T-cell (primary cell): Measurements from ENCODE around the gene TAS2R4. TPM values are rescaled to one million over a fixed set of nuclear protein-coding genes. Genes with fewer than 3 reads are reported as not detected.

ENCODE experiments used
- ATAC-seq, 4 experiments: fragments of 200-7000 bp in 3 of 4; fragments of 150-1000 bp in 1 of 4; cut with Tn5 transposase; replicated peaks in 1 of 4; 1 replicate in 3 of 4; 2 replicates in 1 of 4; pipeline ENCODE4 v1.10.0; 2021; ENCODE audit warnings: moderate library complexity in 3 of 4, mild to moderate bottlenecking in 2 of 4, moderate number of reproducible peaks in 1 of 4
- CTCF ChIA-PET, 2 donors: fragments of 300-600 bp; sonication (Branson Sonifier 250); formaldehyde crosslinking; loops; one replicate each; lab custom pipeline; 2022; ENCODE audit warnings: antibody characterized with exemption in 2 of 2; lab: Charles Lee
- POLR2A ChIA-PET, 2 donors: fragments of 300-600 bp; sonication (Branson Sonifier 250); formaldehyde crosslinking; loops; one replicate each; lab custom pipeline; 2022; ENCODE audit warnings: antibody characterized with exemption in 2 of 2; lab: Charles Lee
- DNase-seq, 35 experiments: peaks; one replicate each; pipeline versions ENCODE4 v3.0.0 to v3.0.0-alpha.2; 2013 to 2023
- H3K27ac ChIP-seq: one replicate; pipeline ENCODE4 v1.5.1; 2013; ENCODE audit warnings: low read length
- H3K27me3 ChIP-seq, 2 experiments: replicated peaks in 1 of 2; 1 replicate in 1 of 2; 2 replicates in 1 of 2; pipeline versions ENCODE4 v1.6.1 to v1.7.0; 2013; ENCODE audit warnings: low read length in 1 of 2, mixed read lengths in 1 of 2; ENCODE audit not compliant: control insufficient read depth in 2 of 2, insufficient read depth in 2 of 2; ENCODE audit errors: extremely low read depth in 1 of 2
- H3K36me3 ChIP-seq, 2 donors: 1 replicate in 1 of 2; 2 replicates in 1 of 2; pipeline versions ENCODE4 v1.6.1 to v1.7.0; 2013; ENCODE audit warnings: low read length in 1 of 2; ENCODE audit not compliant: control insufficient read depth in 2 of 2, insufficient read depth in 1 of 2; ENCODE audit errors: extremely low read depth in 1 of 2
- H3K4me1 ChIP-seq, 2 experiments: 1 replicate in 1 of 2; 2 replicates in 1 of 2; pipeline versions ENCODE4 v1.6.1 to v1.7.0; 2013; ENCODE audit warnings: low read length in 2 of 2, mixed read lengths in 1 of 2; ENCODE audit not compliant: insufficient read depth in 2 of 2, control insufficient read depth in 1 of 2; ENCODE audit errors: extremely low read depth in 1 of 2
- H3K4me3 ChIP-seq, 2 donors: 1 replicate in 1 of 2; 2 replicates in 1 of 2; pipeline versions ENCODE4 v1.5.1 to v1.7.0; 2013; ENCODE audit warnings: mild to moderate bottlenecking in 2 of 2, low read length in 1 of 2, moderate library complexity in 1 of 2; ENCODE audit not compliant: control insufficient read depth in 1 of 2; ENCODE audit errors: extremely low read depth in 1 of 2
- H3K9me3 ChIP-seq: 2 replicates; pipeline ENCODE4 v1.7.0; 2013
- H3K27ac Mint-ChIP-seq, 2 donors: one replicate each; pipeline ENCODE4 v1.8.0; 2020 to 2021; ENCODE audit warnings: mild to moderate bottlenecking in 2 of 2, mixed read lengths in 2 of 2
- H3K27me3 Mint-ChIP-seq, 2 donors: one replicate each; pipeline ENCODE4 v1.8.0; 2021 to 2022; ENCODE audit warnings: mixed read lengths in 2 of 2
- H3K36me3 Mint-ChIP-seq: one replicate; pipeline ENCODE4 v1.8.0; 2021; ENCODE audit warnings: mixed read lengths
- H3K4me1 Mint-ChIP-seq, 3 donors: one replicate each; pipeline ENCODE4 v1.8.0; 2020 to 2022; ENCODE audit warnings: mixed read lengths in 3 of 3, mild to moderate bottlenecking in 1 of 3
- H3K4me3 Mint-ChIP-seq, 3 donors: one replicate each; pipeline ENCODE4 v1.8.0; 2020 to 2022; ENCODE audit warnings: mild to moderate bottlenecking in 3 of 3, mixed read lengths in 3 of 3, moderate library complexity in 3 of 3
- H3K9me3 Mint-ChIP-seq, 3 donors: one replicate each; pipeline ENCODE4 v1.8.0; 2020 to 2022; ENCODE audit warnings: mixed read lengths in 3 of 3
- WGBS: methylation state at CpG from one replicate; pipeline ENCODE4 v1.1.5; 2013; ENCODE audit warnings: missing lambda C conversion rate; ENCODE audit not compliant: insufficient coverage; 5-methylcytosine and 5-hydroxymethylcytosine counted together
- total RNA-seq, 35 experiments: library from RNA in 6 of 35; stranded (reverse) in 6 of 35; fragments of 120-200 nt in 1 of 35; gene quantifications; one replicate each; pipeline versions ENCODE4 v1.2.1 to v1.2.4 and lab custom pipeline; 2013 to 2026

Gene TAS2R4, protein sequence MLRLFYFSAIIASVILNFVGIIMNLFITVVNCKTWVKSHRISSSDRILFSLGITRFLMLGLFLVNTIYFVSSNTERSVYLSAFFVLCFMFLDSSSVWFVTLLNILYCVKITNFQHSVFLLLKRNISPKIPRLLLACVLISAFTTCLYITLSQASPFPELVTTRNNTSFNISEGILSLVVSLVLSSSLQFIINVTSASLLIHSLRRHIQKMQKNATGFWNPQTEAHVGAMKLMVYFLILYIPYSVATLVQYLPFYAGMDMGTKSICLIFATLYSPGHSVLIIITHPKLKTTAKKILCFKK
- 1 to 10 TPM in 4 of 5 donors, under 1 TPM in 1; 0.86 to 2.6 (median 2.1) TPM for total RNA-seq
- total RNA-seq (2013): 2.1 TPM
- 0.11 to 8.7 (median 1.5) reads per million in 29 experiments for total RNA-seq (lab: John Stamatoyannopoulos, UW)

GRCh38 chr7:141776374-141776773 lies at the start of gene TAS2R4:
TAS2R4 (plus strand) TSS chr7:141776674; CDS start chr7:141778489, 1,815 bp downstream.
- WGBS: no CpG with 5 or more reads among the region's 1 CpG
- no peak within 1 kb of the TSS for H3K27ac Mint-ChIP-seq
- CTCF ChIA-PET: interaction anchor here in 1 of 2 donors (0.6 to 1.5 kb wide), 3 partner anchors 10 to 121 kb away, joined by 3 to 6 read pairs (median 3); no protein-coding TSS in a partner anchor

DNA sequence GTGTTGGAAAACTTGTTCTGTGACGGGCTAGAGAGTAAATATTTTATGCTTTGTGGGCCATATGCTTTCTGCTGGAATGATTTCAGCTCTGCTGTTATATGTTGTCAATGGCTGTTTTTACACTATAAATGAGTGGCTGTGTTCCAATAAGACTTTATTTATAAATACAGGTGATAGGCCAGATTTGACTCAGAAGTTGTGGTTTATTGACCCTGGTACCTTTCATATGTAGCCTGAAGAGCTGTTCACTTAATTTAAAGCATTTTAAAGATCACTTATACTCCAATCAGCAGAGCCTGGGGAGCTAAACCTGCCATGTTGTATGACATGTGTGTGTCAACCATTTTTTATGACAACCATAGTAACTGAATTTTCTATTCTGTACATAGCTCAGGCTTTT lies 47.5 kb upstream of the TAS2R4 start:
- DNase-seq (no peak), ATAC-seq (no peak)
- no peak overlapping the region for H3K27ac Mint-ChIP-seq
- Histone ChIP-seq H3K4me3 (no peak overlapping the region), H3K4me1 (no peaks in the 10 kb centered on the region), H3K9me3 (no peaks in the 10 kb centered on the region), H3K27me3 (no peaks in the 10 kb centered on the region), H3K27ac (no peak overlapping the region), H3K36me3 (no peaks in the 10 kb centered on the region)
- no peak overlapping the region for H3K4me3 Mint-ChIP-seq
- peaks cover 10% of the 10 kb centered on the region for H3K36me3 Mint-ChIP-seq
- POLR2A ChIA-PET: interaction anchor here in 1 of 2 donors (0.6 kb wide), 1 partner anchor 1327 kb away, joined by 3 read pairs; no protein-coding TSS in a partner anchor
- no peaks in the 10 kb centered on the region for H3K9me3 Mint-ChIP-seq
- H3K4me1 Mint-ChIP-seq: no peaks in the 10 kb centered on the region
- no CpG with 5 or more reads among the region's 1 CpG for WGBS
- no peaks in the 10 kb centered on the region for H3K27me3 Mint-ChIP-seq
- CTCF ChIA-PET: no interaction called here

More at GRCh38 chr7:141776374-141776773, at the start of gene TAS2R4:
- no peaks in the 10 kb centered on the region for H3K27me3 ChIP-seq
- peaks cover 0 to 9% of the 10 kb centered on the region in 2 donors for H3K36me3 ChIP-seq
- Mint-ChIP-seq H3K4me3 (no peak within 1 kb of the TSS), H3K27me3 (no peaks in the 10 kb centered on the region), H3K36me3 (peaks cover 61% of the 10 kb centered on the region), H3K4me1 (peaks cover 4 to 11% (median 6%) of the 10 kb centered on the region in 3 donors), H3K9me3 (peaks cover 0 to 6% (median 0%) of the 10 kb centered on the region in 3 donors)
- no peak within 1 kb of the TSS for H3K4me3 ChIP-seq
- H3K27ac ChIP-seq: no peak within 1 kb of the TSS
- POLR2A ChIA-PET: no interaction called here
- H3K9me3 ChIP-seq: no peaks in the 10 kb centered on the region
- no peak for DNase-seq
- no peaks in the 10 kb centered on the region for H3K4me1 ChIP-seq
- no peak for ATAC-seq

DNA sequence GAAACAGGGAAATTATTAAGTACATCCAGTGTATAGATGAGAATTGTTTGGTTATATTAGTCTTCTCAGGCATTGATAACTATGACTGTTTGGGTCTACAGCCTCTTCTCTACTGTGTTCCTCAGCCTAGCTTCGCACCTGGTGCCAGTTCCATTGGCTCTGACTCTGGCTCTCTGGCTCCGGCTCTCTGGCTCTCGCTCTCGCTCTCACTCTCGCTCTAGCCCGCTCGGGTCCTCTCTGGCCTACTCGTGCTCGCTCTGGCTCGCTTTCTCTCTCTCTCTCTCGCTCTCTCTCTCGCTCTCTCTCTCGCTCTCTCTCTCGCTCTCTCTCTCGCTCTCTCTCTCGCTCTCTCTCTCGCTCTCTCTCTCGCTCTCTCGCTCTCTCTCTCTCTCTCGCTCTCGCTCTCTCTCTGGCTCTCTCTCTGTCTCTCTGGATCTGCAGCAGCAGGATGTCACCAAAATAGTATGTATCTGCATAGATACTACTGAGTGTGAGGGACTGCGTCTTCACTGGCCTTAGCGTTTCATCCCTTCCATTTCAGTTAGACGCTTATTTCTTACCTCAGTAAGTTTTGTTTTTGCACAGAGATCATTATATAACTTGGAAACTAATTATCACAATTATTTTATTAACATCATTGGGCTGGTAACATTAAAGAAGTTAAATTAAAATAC lies 44.9 kb upstream of the TAS2R4 start:
- no peaks in the 10 kb centered on the region for H3K9me3 ChIP-seq
- Mint-ChIP-seq H3K4me3 (no peak overlapping the region), H3K27ac (no peak overlapping the region), H3K4me1 (peaks cover 2 to 5% (median 5%) of the 10 kb centered on the region in 3 donors), H3K36me3 (no peaks in the 10 kb centered on the region), H3K9me3 (no peaks in the 10 kb centered on the region), H3K27me3 (no peaks in the 10 kb centered on the region)
- H3K27ac ChIP-seq: no peak overlapping the region
- H3K4me1 ChIP-seq: no peaks in the 10 kb centered on the region
- ATAC-seq (no peak), DNase-seq (no peak)
- no peak overlapping the region for H3K4me3 ChIP-seq
- 97% methylated on average over 9 of the region's 24 CpGs for WGBS
- CTCF ChIA-PET: interaction anchor here in 1 of 2 donors (0.6 kb wide), 1 partner anchor 83 kb away, joined by 6 read pairs; no protein-coding TSS in a partner anchor
- H3K27me3 ChIP-seq: no peaks in the 10 kb centered on the region
- no peaks in the 10 kb centered on the region for H3K36me3 ChIP-seq
- POLR2A ChIA-PET: interaction anchor here in 1 of 2 donors (1.1 kb wide), 1 partner anchor 41 kb away, joined by 4 read pairs; no protein-coding TSS in a partner anchor

DNA sequence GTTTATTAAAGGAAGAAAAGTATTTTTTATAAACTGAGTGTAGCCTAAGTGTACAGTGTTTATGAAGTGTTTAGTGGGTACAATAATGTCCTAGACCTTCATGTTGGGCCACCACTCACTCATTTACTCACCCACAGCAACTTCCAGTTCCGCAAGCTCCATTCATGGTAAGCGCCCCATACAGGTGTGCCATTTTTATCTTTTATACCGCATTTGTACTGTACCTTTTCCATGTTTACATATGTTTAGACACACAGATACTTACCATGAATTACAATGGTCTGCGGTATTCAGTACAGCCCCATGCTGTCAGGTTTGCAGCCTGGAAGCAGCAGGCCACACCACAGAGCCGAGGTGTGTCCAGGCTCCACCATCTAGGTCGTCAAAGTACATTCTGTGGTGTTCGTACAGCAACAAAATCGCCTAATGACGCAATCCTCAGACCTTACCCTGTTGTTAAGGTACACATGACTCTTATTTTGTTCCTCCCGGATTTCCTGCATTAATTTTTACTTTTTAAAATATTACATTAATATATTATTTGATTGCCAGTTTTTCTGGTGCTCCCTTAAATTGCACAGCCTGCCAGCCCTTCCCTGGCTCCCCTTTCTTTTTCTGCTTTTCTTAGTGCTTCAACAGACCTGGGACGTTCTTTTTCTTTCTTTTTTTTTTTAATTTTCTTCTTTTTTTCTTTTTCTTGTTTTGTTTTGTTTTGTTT lies 39.2 kb upstream of the TAS2R4 start:
- Mint-ChIP-seq H3K4me1 (peaks cover 46 to 51% (median 48%) of the 10 kb centered on the region in 3 donors), H3K4me3 (peak overlapping the region; percentile 96 to 98 (median 97)), H3K27me3 (no peaks in the 10 kb centered on the region), H3K9me3 (no peaks in the 10 kb centered on the region), H3K27ac (peak overlapping the region; percentile 95 to 97), H3K36me3 (peaks cover 23% of the 10 kb centered on the region)
- CTCF ChIA-PET: interaction anchor here (0.5 to 3.9 kb wide), 29 partner anchors 11 to 1360 kb away, joined by 3 to 39 read pairs (median 4); partner anchors contain the start of genes DENND11 (in 2 of the 2) and WEE2 (in 1 of the 2)
- POLR2A ChIA-PET: interaction anchor here (0.6 to 1.9 kb wide), 8 partner anchors 28 to 722 kb away, joined by 3 to 8 read pairs (median 4); partner anchors contain the start of genes DENND11 (in 1 of the 2) and MRPS33 (in 1 of the 2)
- Histone ChIP-seq H3K36me3 (peaks cover 0 to 25% of the 10 kb centered on the region in 2 donors), H3K9me3 (no peaks in the 10 kb centered on the region), H3K4me3 (peak overlapping the region; percentile 65 to 96), H3K27ac (peak overlapping the region; percentile 87), H3K27me3 (no peaks in the 10 kb centered on the region), H3K4me1 (peaks cover 14 to 18% of the 10 kb centered on the region in 2 experiments)
- ATAC-seq: peak in 1 of 4 experiments; percentile 4
- peak; percentile 4 to 76 (median 27) for DNase-seq
- 40% methylated on average over 4 of the region's 11 CpGs for WGBS

DNA sequence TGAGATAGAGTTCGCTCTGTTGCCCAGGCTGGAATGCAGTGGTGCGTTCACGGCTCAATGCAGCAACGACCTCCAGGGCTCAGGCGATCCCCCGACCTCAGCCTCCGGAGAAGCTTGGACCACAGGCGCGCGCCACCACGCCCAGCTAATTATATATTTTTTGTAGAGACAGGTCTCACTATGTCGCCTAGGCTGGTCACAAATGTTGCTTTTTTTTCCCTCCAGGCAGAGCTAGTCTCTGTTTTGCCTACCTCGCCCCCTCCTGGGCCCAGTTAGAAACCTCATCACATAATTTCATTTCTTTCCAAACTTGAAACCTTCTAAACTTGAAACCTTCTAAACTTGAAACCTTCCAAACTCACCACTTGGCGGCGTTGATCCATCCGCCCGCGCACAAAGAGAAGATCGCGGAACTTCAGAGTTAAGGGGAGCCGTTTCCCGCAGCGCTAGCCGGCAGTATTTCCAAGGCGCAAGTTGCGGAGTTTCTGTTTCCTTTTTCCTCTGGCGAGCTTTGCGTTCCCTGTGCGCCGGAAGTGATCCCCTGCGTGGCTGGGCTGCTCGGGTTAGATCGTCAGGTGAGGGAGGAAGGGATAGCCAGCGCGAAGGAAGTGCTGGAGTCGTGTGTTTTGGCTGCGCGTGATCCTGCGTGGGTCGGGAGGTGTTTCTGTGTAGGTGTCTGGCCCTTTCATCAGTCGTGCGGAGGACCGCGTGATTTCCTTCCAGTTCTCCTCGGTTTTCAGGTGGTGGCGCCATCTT lies 38.5 kb upstream of the TAS2R4 start, which contains the start of gene SSBP1:
Gene SSBP1, plus strand, starts transcription at position 523 of the 756 bp plus-strand sequence. CDS start 809 bp downstream, outside the sequence.
- ChIA-PET CTCF (interaction anchor here (0.5 to 3.9 kb wide), 26 partner anchors 12 to 1361 kb away, joined by 3 to 39 read pairs (median 4); partner anchors contain the start of genes DENND11 (in 2 of the 2) and WEE2 (in 1 of the 2)), POLR2A (interaction anchor here in 1 of 2 donors (0.9 to 1.9 kb wide), 6 partner anchors 29 to 723 kb away, joined by 3 to 8 read pairs (median 4); partner anchors contain the start of genes DENND11 and MRPS33)
- Mint-ChIP-seq H3K27ac (peak within 1 kb of the TSS; percentile 95 to 97), H3K36me3 (peaks cover 28% of the 10 kb centered on the region), H3K4me1 (peaks cover 52 to 54% (median 53%) of the 10 kb centered on the region in 3 donors), H3K9me3 (no peaks in the 10 kb centered on the region), H3K27me3 (no peaks in the 10 kb centered on the region), H3K4me3 (peak within 1 kb of the TSS; percentile 96 to 98 (median 97))
- H3K4me1 ChIP-seq: peaks cover 14 to 18% of the 10 kb centered on the region in 2 experiments
- DNase-seq (peak; percentile 82 to 97 (median 89)), ATAC-seq (peak; percentile 85 to 93 (median 90))
- H3K9me3 ChIP-seq: no peaks in the 10 kb centered on the region
- H3K4me3 ChIP-seq: peak within 1 kb of the TSS; percentile 65 to 96
- H3K27ac ChIP-seq: peak within 1 kb of the TSS; percentile 87
- WGBS: 1% methylated on average over 31 of the region's 46 CpGs
- H3K27me3 ChIP-seq: no peaks in the 10 kb centered on the region
- peaks cover 0 to 32% of the 10 kb centered on the region in 2 donors for H3K36me3 ChIP-seq
